Right lobe of liver (tissue), 6 donors: ENCODE data around the gene GCA. TPM values are rescaled to one million over a fixed set of nuclear protein-coding genes. Genes with fewer than 3 reads are reported as not detected.

Experiments used
- ATAC-seq, 4 donors: fragments of 200-7000 bp; cut with Tn5 transposase; one replicate each; pipeline ENCODE4 v1.9.1; 2020; ENCODE audit warnings: mild to moderate bottlenecking in 4 of 4, moderate library complexity in 4 of 4
- DNase-seq, 3 donors: peaks; one replicate each; pipeline ENCODE4 v3.0.0-alpha.2; 2020
- H3K27ac ChIP-seq, 3 donors: fragments of 200-600 bp; one replicate each; pipeline ENCODE4 v1.8.0; 2022
- H3K27me3 ChIP-seq, 2 donors: fragments of 200-600 bp; one replicate each; pipeline ENCODE4 v1.8.0; 2022
- H3K36me3 ChIP-seq, 4 donors: fragments of 200-600 bp; sonication (generic) in 1 of 4; one replicate each; pipeline versions ENCODE4 v1.5.1 to v1.8.0; 2017 to 2022; ENCODE audit warnings: control low read depth in 1 of 4
- H3K4me1 ChIP-seq, 4 donors: fragments of 200-600 bp; sonication (generic) in 1 of 4; one replicate each; pipeline versions ENCODE4 v1.5.1 to v1.8.0; 2017 to 2022; ENCODE audit warnings: control low read depth in 1 of 4
- H3K4me3 ChIP-seq, 3 donors: fragments of 200-600 bp; one replicate each; pipeline ENCODE4 v1.8.0; 2022
- H3K9me3 ChIP-seq, 4 donors: fragments of 200-600 bp; sonication (generic) in 1 of 4; one replicate each; pipeline versions ENCODE4 v1.5.1 to v1.8.0; 2017 to 2022; ENCODE audit warnings: control low read depth in 1 of 4
- POLR2A ChIP-seq: fragments of 450-650 bp; IDR thresholded peaks from one replicate; pipeline ENCODE4 v1.6.1; 2017; ENCODE audit warnings: antibody characterized with exemption, mild to moderate bottlenecking
- WGBS: methylation state at CpG from one replicate; pipeline ENCODE4 v1.1.6; 2018; ENCODE audit warnings: low coverage, low lambda C conversion rate; ENCODE audit not compliant: insufficient coverage; ENCODE audit errors: missing lambda C conversion rate; 5-methylcytosine and 5-hydroxymethylcytosine counted together
- intact Hi-C, 2 donors: fragments of 100-400 bp; cut with DNase I; formaldehyde crosslinking; loops; one replicate each; pipeline versions ENCODE4 v1.11.2 to v1.14.1; 2022
- total RNA-seq, 6 experiments: library from RNA; depleted of rRNA in 2 of 6; stranded (reverse); fragments of >200 nt in 2 of 6; fragmentation: NEBNext Ultra II Directional in 3 of 6; extraction: Animal tissue kit (Norgen Biotek cat#: 25700) in 3 of 6; gene quantifications; one replicate each; pipeline versions ENCODE4 v1.1.0 to v1.2.4, GENCODE V29; 2016 to 2023
- TF ChIP-seq, protein P1 (sequence below), 4 donors: fragments of 200-600 bp in 3 of 4; fragments of 450-650 bp in 1 of 4; IDR thresholded peaks; one replicate each; pipeline versions ENCODE4 v1.5.1 to v1.8.0; 2016 to 2022; ENCODE audit warnings: antibody characterized with exemption in 4 of 4, mild to moderate bottlenecking in 2 of 4
- donor health status: DM: no; HTN: yes; CAD: no.
- donor health status: DM: no; HTN: no; CAD: no.
- donor health status: DM: no; HTN: no; CAD: no.
- donor health status: DM: no; HTN: yes; CAD: no.
- donor health status: DM: no; HTN: yes; CAD: no.

Gene GCA
- total RNA-seq, 6 experiments from 2014 or later, result 6.8 to 18.1 (median 10.9) TPM

GRCh38 chr2:162312853-162313252, 31.1 kb upstream of the GCA start:
- TF ChIP-seq POLR2A, result no peak
- TF ChIP-seq, protein P1, sequence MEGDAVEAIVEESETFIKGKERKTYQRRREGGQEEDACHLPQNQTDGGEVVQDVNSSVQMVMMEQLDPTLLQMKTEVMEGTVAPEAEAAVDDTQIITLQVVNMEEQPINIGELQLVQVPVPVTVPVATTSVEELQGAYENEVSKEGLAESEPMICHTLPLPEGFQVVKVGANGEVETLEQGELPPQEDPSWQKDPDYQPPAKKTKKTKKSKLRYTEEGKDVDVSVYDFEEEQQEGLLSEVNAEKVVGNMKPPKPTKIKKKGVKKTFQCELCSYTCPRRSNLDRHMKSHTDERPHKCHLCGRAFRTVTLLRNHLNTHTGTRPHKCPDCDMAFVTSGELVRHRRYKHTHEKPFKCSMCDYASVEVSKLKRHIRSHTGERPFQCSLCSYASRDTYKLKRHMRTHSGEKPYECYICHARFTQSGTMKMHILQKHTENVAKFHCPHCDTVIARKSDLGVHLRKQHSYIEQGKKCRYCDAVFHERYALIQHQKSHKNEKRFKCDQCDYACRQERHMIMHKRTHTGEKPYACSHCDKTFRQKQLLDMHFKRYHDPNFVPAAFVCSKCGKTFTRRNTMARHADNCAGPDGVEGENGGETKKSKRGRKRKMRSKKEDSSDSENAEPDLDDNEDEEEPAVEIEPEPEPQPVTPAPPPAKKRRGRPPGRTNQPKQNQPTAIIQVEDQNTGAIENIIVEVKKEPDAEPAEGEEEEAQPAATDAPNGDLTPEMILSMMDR (IDR thresholded peaks at IDR 0.05), result no peak
- 92% methylated on average over 1 of the region's 1 CpG for WGBS
- Histone ChIP-seq H3K9me3 (no peaks in the 10 kb centered on the region), H3K36me3 (peaks cover 0 to 5% (median 0%) of the 10 kb centered on the region in 4 donors), H3K27me3 (no peaks in the 10 kb centered on the region), H3K4me3 (no peak overlapping the region), H3K27ac (no peak overlapping the region), H3K4me1 (peaks cover 0 to 14% (median 0%) of the 10 kb centered on the region in 4 donors)
- no peak for DNase-seq
- ATAC-seq, result no peak
- intact Hi-C loops, result no loop called here

- Histone ChIP-seq H3K9me3 (no peaks in the 10 kb centered on the region), H3K4me1 (peaks cover 0 to 19% (median 0%) of the 10 kb centered on the region in 4 donors), H3K27me3 (no peaks in the 10 kb centered on the region), H3K27ac (no peak overlapping the region), H3K36me3 (no peaks in the 10 kb centered on the region), H3K4me3 (no peak overlapping the region)
- 71% methylated on average over 2 of the region's 4 CpGs for WGBS
- DNase-seq (no peak), ATAC-seq (no peak)
- TF ChIP-seq POLR2A, result no peak
- TF ChIP-seq, protein P1 (IDR thresholded peaks at IDR 0.05), result no peak
- intact Hi-C loops, result no loop called here
These were observed 28.0 kb upstream of the GCA start for GRCh38 chr2:162315938-162316337.

DNA sequence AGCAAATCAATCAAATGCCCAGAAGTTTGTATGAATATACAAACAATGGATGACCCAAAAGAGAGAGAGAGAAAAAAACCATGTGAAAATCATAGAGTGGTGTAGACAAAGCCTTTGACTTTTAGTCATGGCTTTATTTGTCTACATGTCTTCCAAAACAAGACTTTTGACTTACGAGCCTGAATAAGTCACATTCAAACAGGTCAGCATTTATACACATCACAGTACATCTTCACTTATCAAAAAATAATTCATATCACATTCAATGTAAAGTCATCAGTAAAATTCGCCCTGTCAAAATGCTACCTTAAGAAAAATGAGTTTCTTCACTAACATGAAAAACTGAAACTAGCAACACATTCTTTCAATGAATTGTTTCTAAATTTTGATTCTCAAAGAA, 27.3 kb upstream of the GCA start:
- ATAC-seq, result no peak
- intact Hi-C loops, result no loop called here
- H3K27me3 ChIP-seq, result no peaks in the 10 kb centered on the region
- H3K4me1 ChIP-seq, result peaks cover 0 to 19% (median 0%) of the 10 kb centered on the region in 4 donors
- no peaks in the 10 kb centered on the region for H3K9me3 ChIP-seq
- 61% methylated on average over 2 of the region's 2 CpGs for WGBS
- DNase-seq, result no peak
- no peak overlapping the region for H3K4me3 ChIP-seq
- no peak overlapping the region for H3K27ac ChIP-seq
- no peak for TF ChIP-seq POLR2A
- TF ChIP-seq, protein P1 (IDR thresholded peaks at IDR 0.05), result no peak
- no peaks in the 10 kb centered on the region for H3K36me3 ChIP-seq

DNA sequence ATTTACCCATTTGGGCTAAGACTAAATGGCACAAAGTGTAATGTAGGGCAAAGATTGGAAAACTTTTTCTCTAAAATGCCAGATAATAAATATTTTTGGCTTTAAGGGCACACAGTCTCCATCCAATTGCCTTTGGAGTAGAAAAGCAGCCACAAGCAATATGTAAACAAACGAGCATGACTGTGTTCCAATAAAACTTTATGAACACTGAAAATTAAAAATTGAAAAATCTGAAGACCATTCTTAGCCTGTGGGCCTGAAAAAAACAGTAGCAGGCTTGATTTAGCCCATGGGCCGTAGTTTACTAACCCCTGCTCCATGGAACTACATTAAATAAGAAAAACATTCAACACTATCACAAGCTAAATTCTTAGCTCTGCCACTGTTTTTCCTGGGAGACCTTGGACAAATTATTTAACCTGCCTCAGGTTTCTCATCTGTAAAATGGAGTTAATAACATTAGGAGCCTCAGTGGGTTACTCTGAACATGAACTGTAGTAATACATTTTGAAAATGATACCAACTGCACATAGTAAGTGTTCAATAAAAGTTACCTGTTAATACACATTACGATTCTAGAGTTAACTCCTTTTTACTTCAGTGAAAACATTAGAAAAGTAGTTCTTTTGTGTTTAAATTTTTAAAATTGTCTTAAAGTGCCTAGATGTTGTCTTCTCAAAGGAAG, 26.7 kb upstream of the GCA start:
- Histone ChIP-seq H3K4me1 (peaks cover 0 to 19% (median 0%) of the 10 kb centered on the region in 4 donors), H3K4me3 (peak overlapping the region; percentile 63 to 88 (median 69)), H3K36me3 (no peaks in the 10 kb centered on the region), H3K9me3 (no peaks in the 10 kb centered on the region), H3K27me3 (no peaks in the 10 kb centered on the region), H3K27ac (peak overlapping the region; percentile 95 to 99 (median 98))
- 37% methylated on average over 3 of the region's 3 CpGs for WGBS
- no peak for ATAC-seq
- no peak for DNase-seq
- TF ChIP-seq POLR2A, result no peak
- TF ChIP-seq, protein P1 (IDR thresholded peaks at IDR 0.05), result no peak
- intact Hi-C loops, result no loop called here
